SK-N-SH treated with all-trans-retinoic acid at 6 μM for 48 hours (cell line): ENCODE measurements around the gene CDK14.

ENCODE experiments used
- BACH2 ChIP-seq: fragments of 250-450 bp; sonication (Bioruptor Pico); IDR thresholded peaks from 2 replicates; pipeline ENCODE4 v1.9.0; 2021; ENCODE audit warnings: mild to moderate bottlenecking, borderline replicate concordance
- ISL1 ChIP-seq: fragments of 250-450 bp; sonication (Bioruptor Pico); IDR thresholded peaks from 2 replicates; pipeline ENCODE4 v2.1.2; 2022; ENCODE audit warnings: mild to moderate bottlenecking, moderate library complexity
- RARB ChIP-seq: fragments of 250-450 bp; sonication (Bioruptor Pico); IDR thresholded peaks from 2 replicates; pipeline ENCODE4 v1.8.0; 2021; ENCODE audit warnings: mild to moderate bottlenecking, moderate library complexity
- SNAI2 ChIP-seq: fragments of 250-450 bp; sonication (Bioruptor Pico); IDR thresholded peaks from 2 replicates; pipeline ENCODE4 v1.5.0; 2020; ENCODE audit warnings: mild to moderate bottlenecking, moderate library complexity
- TSHZ2 ChIP-seq: fragments of 250-450 bp; sonication (Bioruptor Pico); IDR thresholded peaks from 2 replicates; pipeline ENCODE4 v1.5.0; 2020; ENCODE audit warnings: mild to moderate bottlenecking, moderate library complexity
- ZC3H10 ChIP-seq: fragments of 250-450 bp; sonication (Bioruptor Pico); IDR thresholded peaks from 2 replicates; pipeline ENCODE4 v1.5.1; 2021; ENCODE audit warnings: mild to moderate bottlenecking, moderate library complexity
- ZFP3 ChIP-seq: fragments of 250-450 bp; sonication (Bioruptor Pico); IDR thresholded peaks from 2 replicates; pipeline ENCODE4 v1.5.0; 2020; ENCODE audit warnings: mild to moderate bottlenecking, moderate library complexity
- ZFP30 ChIP-seq: fragments of 450-650 bp; formaldehyde crosslinking; IDR thresholded peaks from 2 replicates; pipeline ENCODE4 v1.5.0; 2022; ENCODE audit warnings: mild to moderate bottlenecking, moderate library complexity
- ZNF8 ChIP-seq: fragments of 450-650 bp; formaldehyde crosslinking; IDR thresholded peaks from 2 replicates; pipeline ENCODE4 v1.5.0; 2020; ENCODE audit warnings: mild to moderate bottlenecking, moderate library complexity
- TF ChIP-seq, protein P1 (sequence below): fragments of 250-450 bp; sonication (Bioruptor Pico); IDR thresholded peaks from 2 replicates; pipeline ENCODE4 v1.8.0; 2020; ENCODE audit warnings: mild to moderate bottlenecking, moderate library complexity, borderline replicate concordance
- TF ChIP-seq, protein P2 (sequence below): fragments of 250-450 bp; sonication (Bioruptor Pico); IDR thresholded peaks from 2 replicates; pipeline ENCODE4 v1.5.1; 2020; ENCODE audit warnings: low read depth, mild to moderate bottlenecking, moderate library complexity

GRCh38 chr7:90988516-90988915 lies 392.4 kb downstream of the CDK14 start:
- TF ChIP-seq ZFP3 (CRISPR knock-in tag) (no peak), TSHZ2 (CRISPR knock-in tag) (no peak), ISL1 (CRISPR knock-in tag) (no peak), ZNF8 (CRISPR knock-in tag) (no peak), ZFP30 (CRISPR knock-in tag) (no peak), BACH2 (no peak), ZC3H10 (CRISPR knock-in tag) (no peak), SNAI2 (CRISPR knock-in tag) (no peak), RARB (CRISPR knock-in tag) (no peak)
- TF ChIP-seq, protein P1, sequence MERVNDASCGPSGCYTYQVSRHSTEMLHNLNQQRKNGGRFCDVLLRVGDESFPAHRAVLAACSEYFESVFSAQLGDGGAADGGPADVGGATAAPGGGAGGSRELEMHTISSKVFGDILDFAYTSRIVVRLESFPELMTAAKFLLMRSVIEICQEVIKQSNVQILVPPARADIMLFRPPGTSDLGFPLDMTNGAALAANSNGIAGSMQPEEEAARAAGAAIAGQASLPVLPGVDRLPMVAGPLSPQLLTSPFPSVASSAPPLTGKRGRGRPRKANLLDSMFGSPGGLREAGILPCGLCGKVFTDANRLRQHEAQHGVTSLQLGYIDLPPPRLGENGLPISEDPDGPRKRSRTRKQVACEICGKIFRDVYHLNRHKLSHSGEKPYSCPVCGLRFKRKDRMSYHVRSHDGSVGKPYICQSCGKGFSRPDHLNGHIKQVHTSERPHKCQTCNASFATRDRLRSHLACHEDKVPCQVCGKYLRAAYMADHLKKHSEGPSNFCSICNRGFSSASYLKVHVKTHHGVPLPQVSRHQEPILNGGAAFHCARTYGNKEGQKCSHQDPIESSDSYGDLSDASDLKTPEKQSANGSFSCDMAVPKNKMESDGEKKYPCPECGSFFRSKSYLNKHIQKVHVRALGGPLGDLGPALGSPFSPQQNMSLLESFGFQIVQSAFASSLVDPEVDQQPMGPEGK (CRISPR knock-in tag), result no peak
- TF ChIP-seq, protein P2, sequence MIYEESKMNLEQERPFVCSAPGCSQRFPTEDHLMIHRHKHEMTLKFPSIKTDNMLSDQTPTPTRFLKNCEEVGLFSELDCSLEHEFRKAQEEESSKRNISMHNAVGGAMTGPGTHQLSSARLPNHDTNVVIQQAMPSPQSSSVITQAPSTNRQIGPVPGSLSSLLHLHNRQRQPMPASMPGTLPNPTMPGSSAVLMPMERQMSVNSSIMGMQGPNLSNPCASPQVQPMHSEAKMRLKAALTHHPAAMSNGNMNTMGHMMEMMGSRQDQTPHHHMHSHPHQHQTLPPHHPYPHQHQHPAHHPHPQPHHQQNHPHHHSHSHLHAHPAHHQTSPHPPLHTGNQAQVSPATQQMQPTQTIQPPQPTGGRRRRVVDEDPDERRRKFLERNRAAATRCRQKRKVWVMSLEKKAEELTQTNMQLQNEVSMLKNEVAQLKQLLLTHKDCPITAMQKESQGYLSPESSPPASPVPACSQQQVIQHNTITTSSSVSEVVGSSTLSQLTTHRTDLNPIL (CRISPR knock-in tag), result no peak
